ENCODE data around the gene ATXN7. TPM values are rescaled to one million over a fixed set of nuclear protein-coding genes. Genes with fewer than 3 reads are reported as not detected.

ATXN7 gene
- polyA plus RNA-seq, 4 donors = 13.7 to 34.7 (median 22.2) TPM

- no peak for DNase-seq (ENCODE audit: low read depth in 4 of 4, low spot score in 2 of 4)
These were observed 96.5 kb downstream of the ATXN7 start for GRCh38 chr3:63960048-63960711.

- DNase-seq (ENCODE audit: low read depth in 4 of 4, low spot score in 2 of 4) = no peak
These were observed 98.2 kb downstream of the ATXN7 start for GRCh38 chr3:63961891-63962290.

GRCh38 chr3:63963496-63963895, 99.8 kb downstream of the ATXN7 start:
- DNase-seq (ENCODE audit: low read depth in 4 of 4, low spot score in 2 of 4) = no peak

- DNase-seq (ENCODE audit: low read depth in 4 of 4, low spot score in 2 of 4) = no peak
These were observed 101.2 kb downstream of the ATXN7 start for GRCh38 chr3:63964681-63965485.

GRCh38 chr3:63966007-63966406, 102.3 kb downstream of the ATXN7 start:
- DNase-seq (ENCODE audit: low read depth in 4 of 4, low spot score in 2 of 4) = no peak

GRCh38 chr3:63966871-63967270, 103.2 kb downstream of the ATXN7 start:
- no peak for DNase-seq (ENCODE audit: low read depth in 4 of 4, low spot score in 2 of 4)

GRCh38 chr3:63967675-63968611, 104.3 kb downstream of the ATXN7 start:
- no peak for DNase-seq (ENCODE audit: low read depth in 4 of 4, low spot score in 2 of 4)

- no peak for DNase-seq (ENCODE audit: low read depth in 4 of 4, low spot score in 2 of 4)
These were observed 105.1 kb downstream of the ATXN7 start for GRCh38 chr3:63968612-63969350.

DNA sequence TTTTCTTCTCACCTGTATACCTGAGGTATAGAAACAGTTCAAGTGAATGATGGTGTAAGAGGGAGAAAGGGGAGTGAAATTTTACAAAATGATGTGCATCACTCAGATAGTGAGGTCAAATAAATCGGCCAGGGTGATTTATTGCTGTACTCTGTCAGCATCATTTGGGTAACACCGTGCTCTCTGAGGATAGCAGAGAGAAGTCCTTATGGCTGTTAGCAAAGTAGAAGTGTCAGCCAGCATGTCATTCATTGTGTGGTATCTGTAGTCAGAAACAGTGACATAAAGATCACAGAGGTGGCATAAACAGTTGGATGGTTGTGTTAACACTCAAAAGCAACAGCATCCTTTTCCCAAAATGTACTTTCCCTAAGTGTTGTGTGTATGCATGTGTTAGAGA, 106.2 kb downstream of the ATXN7 start:
- DNase-seq (ENCODE audit: low read depth in 4 of 4, low spot score in 2 of 4) = no peak

- DNase-seq (ENCODE audit: low read depth in 4 of 4, low spot score in 2 of 4) = no peak
These were observed 107.2 kb downstream of the ATXN7 start for GRCh38 chr3:63970631-63971475.

- no peak for DNase-seq (ENCODE audit: low read depth in 4 of 4, low spot score in 2 of 4)
These were observed 108.5 kb downstream of the ATXN7 start for GRCh38 chr3:63972196-63972595.

GRCh38 chr3:63972987-63973386, 109.3 kb downstream of the ATXN7 start:
- no peak for DNase-seq (ENCODE audit: low read depth in 4 of 4, low spot score in 2 of 4)

GRCh38 chr3:63973406-63973805, 109.7 kb downstream of the ATXN7 start:
- no peak for DNase-seq (ENCODE audit: low read depth in 4 of 4, low spot score in 2 of 4)

GRCh38 chr3:63974451-63974850, 110.8 kb downstream of the ATXN7 start:
- DNase-seq (ENCODE audit: low read depth in 4 of 4, low spot score in 2 of 4) = no peak

DNA sequence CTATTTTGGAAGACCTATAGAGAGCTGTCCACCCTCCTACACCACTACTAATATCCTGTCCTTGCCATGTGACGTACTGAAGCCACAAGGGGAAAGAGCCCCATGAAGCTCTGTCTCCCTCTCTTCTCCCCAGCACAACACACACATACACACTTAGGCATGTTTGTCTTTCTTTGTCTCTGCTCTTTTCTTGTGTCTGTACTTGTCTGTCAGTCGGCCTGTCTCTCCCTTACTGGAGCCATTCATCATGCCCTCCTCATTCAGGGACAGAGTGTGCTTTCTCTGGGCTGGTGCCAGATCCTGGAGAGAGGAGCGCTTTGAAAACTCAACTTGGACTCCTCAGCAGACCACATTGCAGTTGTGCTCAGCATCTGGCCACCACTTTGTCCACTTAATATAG, 112.1 kb downstream of the ATXN7 start:
- DNase-seq (ENCODE audit: low read depth in 4 of 4, low spot score in 2 of 4) = no peak

DNA sequence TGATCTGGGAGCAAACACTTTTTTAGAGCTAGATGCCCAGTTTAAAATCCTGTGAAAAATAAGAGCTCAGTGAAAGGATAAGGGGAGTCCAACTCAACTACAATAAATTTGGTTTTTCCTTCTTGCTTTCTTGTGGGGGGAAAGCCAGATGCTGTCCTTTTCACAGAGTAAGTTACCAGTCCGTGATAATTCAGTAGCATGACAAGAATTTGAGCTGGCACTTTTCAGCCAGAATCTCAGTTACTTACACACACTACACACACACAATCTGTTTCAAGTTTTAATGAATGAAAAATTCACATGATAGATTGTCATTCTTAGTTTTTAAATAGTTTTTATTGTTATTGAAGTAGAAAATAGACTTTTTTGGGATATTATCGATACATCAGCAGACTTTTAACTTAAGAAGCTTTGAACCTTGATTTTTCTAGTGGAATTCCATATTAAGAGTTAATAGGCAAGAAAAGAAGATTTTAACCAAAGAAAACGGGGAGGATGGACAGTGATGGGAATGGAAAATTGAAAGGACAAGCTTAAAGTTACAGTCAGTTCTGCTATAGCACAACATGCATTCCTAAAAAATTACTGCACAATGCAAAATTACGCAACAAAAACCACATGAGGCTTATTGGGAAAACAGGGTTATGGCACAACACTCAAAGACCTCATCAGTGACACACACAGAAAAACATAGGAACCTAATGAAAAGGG, 112.6 kb downstream of the ATXN7 start:
- DNase-seq (ENCODE audit: low read depth in 4 of 4, low spot score in 2 of 4) = no peak

DNA sequence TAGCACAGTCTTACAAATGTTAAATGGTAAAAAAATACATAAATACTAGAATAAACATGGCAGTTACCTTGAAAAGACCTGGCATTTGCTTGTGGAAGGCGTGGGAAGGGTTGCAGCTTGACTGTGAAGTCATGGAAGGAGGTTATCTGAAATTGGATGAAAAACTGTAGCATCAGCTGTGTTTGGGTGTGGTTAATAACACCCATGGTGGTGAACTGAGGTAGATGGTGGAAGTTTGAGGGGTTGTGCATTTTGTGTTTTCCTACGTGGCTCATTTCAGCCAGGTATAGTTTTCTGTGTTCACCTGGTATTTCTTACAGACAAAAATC, 113.2 kb downstream of the ATXN7 start:
- no peak for DNase-seq (ENCODE audit: low read depth in 4 of 4, low spot score in 2 of 4)

- DNase-seq (ENCODE audit: low read depth in 4 of 4, low spot score in 2 of 4) = no peak
These were observed 114.2 kb downstream of the ATXN7 start for GRCh38 chr3:63977893-63978292.
